H9 (cell line): ENCODE data around the gene UQCC2. TPM values are rescaled to one million over a fixed set of nuclear protein-coding genes. Genes with fewer than 3 reads are reported as not detected.

Source experiments
- DNase-seq: peaks from one replicate; pipeline ENCODE4 v3.0.0-alpha.2; 2017
- H2AFZ ChIP-seq: one replicate; pipeline ENCODE4 v1.6.1; 2013; ENCODE audit warnings: mild to moderate bottlenecking, low read length, control low read depth, moderate library complexity
- H2AK5ac ChIP-seq: 2 replicates; pipeline ENCODE4 v1.6.1; 2013; ENCODE audit warnings: low read length, control low read depth, mixed read lengths; ENCODE audit not compliant: insufficient read length
- H2BK120ac ChIP-seq: one replicate; pipeline ENCODE4 v1.6.1; 2013; ENCODE audit warnings: low read depth, mild to moderate bottlenecking, low read length, control low read depth, inconsistent platforms; ENCODE audit not compliant: poor library complexity, severe bottlenecking
- H2BK12ac ChIP-seq: 2 replicates; pipeline ENCODE4 v1.6.1; 2013; ENCODE audit warnings: low read length, control low read depth, mixed read lengths, low read depth; ENCODE audit not compliant: insufficient read length
- H2BK15ac ChIP-seq: 2 replicates; pipeline ENCODE4 v1.6.1; 2013; ENCODE audit warnings: low read depth, low read length, control low read depth
- H2BK20ac ChIP-seq: one replicate; pipeline ENCODE4 v1.6.1; 2013; ENCODE audit warnings: low read depth, mild to moderate bottlenecking, low read length, control low read depth, inconsistent platforms; ENCODE audit not compliant: poor library complexity, severe bottlenecking
- H2BK5ac ChIP-seq: 2 replicates; pipeline ENCODE4 v1.6.1; 2013; ENCODE audit warnings: low read length, control low read depth, mixed read lengths; ENCODE audit not compliant: insufficient read length
- H3K14ac ChIP-seq: 2 replicates; pipeline ENCODE4 v1.6.1; 2013; ENCODE audit warnings: low read length, control low read depth; ENCODE audit not compliant: insufficient read depth
- H3K18ac ChIP-seq: 2 replicates; pipeline ENCODE4 v1.6.1; 2013; ENCODE audit warnings: low read depth, mild to moderate bottlenecking, mixed read lengths, low read length, control low read depth; ENCODE audit not compliant: insufficient read length
- H3K23ac ChIP-seq: 2 replicates; pipeline ENCODE4 v1.6.1; 2013; ENCODE audit warnings: low read length, control low read depth, mixed read lengths, low read depth; ENCODE audit not compliant: insufficient read length
- H3K23me2 ChIP-seq: 2 replicates; pipeline ENCODE4 v1.6.1; 2013; ENCODE audit warnings: low read depth, mild to moderate bottlenecking, mixed read lengths, low read length, control low read depth; ENCODE audit not compliant: insufficient read length, poor library complexity, severe bottlenecking
- H3K27ac ChIP-seq: 2 replicates; pipeline ENCODE4 v1.5.1; 2013; ENCODE audit warnings: low read length, control low read depth, mixed read lengths, low read depth; ENCODE audit not compliant: insufficient read length
- H3K27me3 ChIP-seq: 2 replicates; pipeline ENCODE4 v1.6.1; 2013; ENCODE audit warnings: low read length, control low read depth, inconsistent platforms; ENCODE audit not compliant: insufficient read depth
- H3K4ac ChIP-seq: 2 replicates; pipeline ENCODE4 v1.6.1; 2013; ENCODE audit warnings: low read depth, mild to moderate bottlenecking, control low read depth, inconsistent platforms, low read length, moderate library complexity
- H3K4me1 ChIP-seq: 2 replicates; pipeline ENCODE4 v1.6.1; 2013; ENCODE audit warnings: low read length, control low read depth, inconsistent platforms; ENCODE audit not compliant: insufficient read depth
- H3K4me2 ChIP-seq: 2 replicates; pipeline ENCODE4 v1.6.1; 2013; ENCODE audit warnings: low read length, control low read depth, mixed read lengths; ENCODE audit not compliant: insufficient read length, insufficient read depth
- H3K56ac ChIP-seq: 2 replicates; pipeline ENCODE4 v1.6.1; 2013; ENCODE audit warnings: low read depth, mild to moderate bottlenecking, mixed read lengths, low read length, control low read depth; ENCODE audit not compliant: insufficient read length
- H3K79me1 ChIP-seq: 2 replicates; pipeline ENCODE4 v1.6.1; 2013; ENCODE audit warnings: low read depth, mild to moderate bottlenecking, moderate library complexity, low read length, control low read depth, inconsistent platforms; ENCODE audit not compliant: insufficient read depth, poor library complexity, severe bottlenecking
- H3K79me2 ChIP-seq: 2 replicates; pipeline ENCODE4 v1.6.1; 2013; ENCODE audit warnings: low read length, control low read depth, inconsistent platforms; ENCODE audit not compliant: insufficient read depth
- H3K9ac ChIP-seq: 2 replicates; pipeline ENCODE4 v1.6.1; 2013; ENCODE audit warnings: low read length, control low read depth, mixed read lengths; ENCODE audit not compliant: insufficient read length; ENCODE audit errors: extremely low read depth
- H3K9me3 ChIP-seq: one replicate; pipeline ENCODE4 v1.6.1; 2013; ENCODE audit warnings: low read depth, low read length, inconsistent platforms; ENCODE audit not compliant: control insufficient read depth
- H3T11ph ChIP-seq: one replicate; pipeline ENCODE4 v1.6.1; 2013; ENCODE audit warnings: mild to moderate bottlenecking, low read length, control low read depth, inconsistent platforms
- H4K20me1 ChIP-seq: one replicate; pipeline ENCODE4 v1.6.1; 2013; ENCODE audit not compliant: control insufficient read depth, insufficient read length, insufficient read depth
- H4K5ac ChIP-seq: 2 replicates; pipeline ENCODE4 v1.6.1; 2013; ENCODE audit warnings: low read depth, mild to moderate bottlenecking, mixed read lengths, low read length, control low read depth; ENCODE audit not compliant: insufficient read length
- H4K8ac ChIP-seq: replicated peaks from 2 replicates; pipeline ENCODE4 v1.6.1; 2013; ENCODE audit warnings: low read length, control low read depth, mixed read lengths, low read depth; ENCODE audit not compliant: insufficient read length
- H4K91ac ChIP-seq: 2 replicates; pipeline ENCODE4 v1.6.1; 2013; ENCODE audit warnings: low read depth, mild to moderate bottlenecking, moderate library complexity, mixed read lengths, low read length, control low read depth; ENCODE audit not compliant: insufficient read length
- H3K27ac Mint-ChIP-seq, 3 experiments: 2 replicates in 2 of 3; 3 replicates in 1 of 3; pipeline ENCODE4 v1.8.0; 2020 to 2021; ENCODE audit warnings: mixed read lengths in 3 of 3, mild to moderate bottlenecking in 1 of 3, moderate library complexity in 1 of 3
- H3K27me3 Mint-ChIP-seq: 2 replicates; pipeline ENCODE4 v1.8.0; 2021; ENCODE audit warnings: low read depth, mild to moderate bottlenecking, moderate library complexity, mixed read lengths
- H3K36me3 Mint-ChIP-seq, 3 experiments: 2 replicates in 2 of 3; 3 replicates in 1 of 3; pipeline ENCODE4 v1.8.0; 2020 to 2021; ENCODE audit warnings: low read depth in 3 of 3, mixed read lengths in 3 of 3; ENCODE audit not compliant: insufficient read depth in 1 of 3
- H3K4me1 Mint-ChIP-seq, 2 experiments: 2 replicates each; pipeline ENCODE4 v1.8.0; 2020; ENCODE audit warnings: mixed read lengths in 2 of 2
- H3K4me3 Mint-ChIP-seq, 2 experiments: 2 replicates in 1 of 2; 3 replicates in 1 of 2; pipeline ENCODE4 v1.8.0; 2020 to 2021; ENCODE audit warnings: mild to moderate bottlenecking in 2 of 2, mixed read lengths in 2 of 2, moderate library complexity in 1 of 2
- H3K9me3 Mint-ChIP-seq, 2 experiments: 2 replicates in 1 of 2; 3 replicates in 1 of 2; pipeline ENCODE4 v1.8.0; 2020; ENCODE audit warnings: mild to moderate bottlenecking in 2 of 2, mixed read lengths in 2 of 2, moderate library complexity in 1 of 2
- WGBS: extraction: QIAGEN DNeasy Blood & Tissue Kit; methylation state at CpG from one replicate; pipeline ENCODE4 v1.1.7; 2013; ENCODE audit warnings: missing lambda C conversion rate, low lambda C conversion rate, mixed read lengths; ENCODE audit not compliant: insufficient read length; ENCODE audit errors: extremely low coverage; 5-methylcytosine and 5-hydroxymethylcytosine counted together
- total RNA-seq: library from RNA; stranded (reverse); gene quantifications from 2 replicates; pipeline ENCODE4 v1.2.1, GENCODE V29; 2021
- TF ChIP-seq, protein P1 (sequence below): fragments of 200-600 bp; sonication (generic); conservative IDR thresholded peaks from 3 replicates; pipeline ENCODE4 v1.8.0; 2021; ENCODE audit warnings: antibody characterized with exemption, mild to moderate bottlenecking

Gene UQCC2
- total RNA-seq, 1 experiment from 2014 or later: 140 TPM

DNA sequence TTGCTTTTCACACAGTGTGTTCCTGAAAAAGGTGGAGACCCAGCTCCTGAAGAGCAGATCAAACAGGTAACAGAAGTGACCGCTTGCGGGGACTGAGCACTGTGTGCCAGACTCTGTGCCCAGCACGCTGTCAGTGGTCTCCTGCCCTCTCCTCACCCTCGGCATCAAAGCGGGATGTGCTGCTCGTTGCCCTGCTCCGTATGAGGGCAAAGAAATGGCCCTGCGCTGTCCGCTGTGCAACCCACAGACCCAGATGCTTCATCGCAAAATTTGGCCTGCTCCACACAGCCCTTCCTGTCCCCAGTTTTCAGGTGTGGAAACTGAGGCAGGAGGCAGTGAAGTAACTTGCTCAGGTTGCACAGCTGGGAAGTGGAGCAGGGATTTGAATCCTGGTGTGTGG lies 13.7 kb downstream of the UQCC2 start:
- no CpG with 5 or more reads among the region's 10 CpGs for WGBS
- Histone ChIP-seq H4K5ac (no peak overlapping the region), H3K4me1 (0 out of 2 replicates have a peak, but pooled peaks cover 3% of the 10 kb centered on the region), H3K4me2 (no peak overlapping the region), H3K14ac (no peak overlapping the region), H4K8ac (no peak overlapping the region), H3K56ac (no peak overlapping the region), H3K4ac (no peak overlapping the region), H4K20me1 (no peaks in the 10 kb centered on the region), H3K79me1 (no peaks in the 10 kb centered on the region), H4K91ac (no peak overlapping the region), H3K9ac (no peak overlapping the region), H2AK5ac (no peak overlapping the region), H2BK20ac (no peak overlapping the region), H3K9me3 (no peaks in the 10 kb centered on the region), H3K27ac (no peak overlapping the region), H3K18ac (no peak overlapping the region), H3K23me2 (no peaks in the 10 kb centered on the region), H3K79me2 (no peaks in the 10 kb centered on the region), H3K27me3 (no peaks in the 10 kb centered on the region), H2BK12ac (no peak overlapping the region), H2BK5ac (no peak overlapping the region), H3K23ac (no peak overlapping the region), H3T11ph (no peak overlapping the region), H2AFZ (no peak overlapping the region), H2BK15ac (no peak overlapping the region), H2BK120ac (no peak overlapping the region)
- no peak overlapping the region for H3K4me3 Mint-ChIP-seq
- no peak for DNase-seq
- H3K27ac Mint-ChIP-seq: peak overlapping the region in 2 of 3 experiments; percentile 46 to 50; a peak in 2 of 7 replicates
- H3K36me3 Mint-ChIP-seq: peaks cover 11 to 74% (median 66%) of the 10 kb centered on the region in 3 experiments; a peak in 6 of 7 replicates
- H3K4me1 Mint-ChIP-seq: peaks cover 14 to 15% of the 10 kb centered on the region in 2 experiments
- no peaks in the 10 kb centered on the region for H3K27me3 Mint-ChIP-seq
- H3K9me3 Mint-ChIP-seq: no peaks in the 10 kb centered on the region
- TF ChIP-seq, protein P1, sequence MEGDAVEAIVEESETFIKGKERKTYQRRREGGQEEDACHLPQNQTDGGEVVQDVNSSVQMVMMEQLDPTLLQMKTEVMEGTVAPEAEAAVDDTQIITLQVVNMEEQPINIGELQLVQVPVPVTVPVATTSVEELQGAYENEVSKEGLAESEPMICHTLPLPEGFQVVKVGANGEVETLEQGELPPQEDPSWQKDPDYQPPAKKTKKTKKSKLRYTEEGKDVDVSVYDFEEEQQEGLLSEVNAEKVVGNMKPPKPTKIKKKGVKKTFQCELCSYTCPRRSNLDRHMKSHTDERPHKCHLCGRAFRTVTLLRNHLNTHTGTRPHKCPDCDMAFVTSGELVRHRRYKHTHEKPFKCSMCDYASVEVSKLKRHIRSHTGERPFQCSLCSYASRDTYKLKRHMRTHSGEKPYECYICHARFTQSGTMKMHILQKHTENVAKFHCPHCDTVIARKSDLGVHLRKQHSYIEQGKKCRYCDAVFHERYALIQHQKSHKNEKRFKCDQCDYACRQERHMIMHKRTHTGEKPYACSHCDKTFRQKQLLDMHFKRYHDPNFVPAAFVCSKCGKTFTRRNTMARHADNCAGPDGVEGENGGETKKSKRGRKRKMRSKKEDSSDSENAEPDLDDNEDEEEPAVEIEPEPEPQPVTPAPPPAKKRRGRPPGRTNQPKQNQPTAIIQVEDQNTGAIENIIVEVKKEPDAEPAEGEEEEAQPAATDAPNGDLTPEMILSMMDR: no peak
